HG03521 (cell line): ENCODE data around the gene PTPRM.

Source experiments
- ATAC-seq: cut with Tn5 transposase; IDR thresholded peaks from one replicate; pipeline ENCODE4 v1.9.1; 2021; ENCODE audit warnings: mild to moderate bottlenecking, moderate library complexity; ENCODE audit not compliant: unreplicated experiment

PTPRM gene

GRCh38 chr18:8367217-8367988 lies 800.3 kb downstream of the PTPRM start:
- ATAC-seq: no peak

DNA sequence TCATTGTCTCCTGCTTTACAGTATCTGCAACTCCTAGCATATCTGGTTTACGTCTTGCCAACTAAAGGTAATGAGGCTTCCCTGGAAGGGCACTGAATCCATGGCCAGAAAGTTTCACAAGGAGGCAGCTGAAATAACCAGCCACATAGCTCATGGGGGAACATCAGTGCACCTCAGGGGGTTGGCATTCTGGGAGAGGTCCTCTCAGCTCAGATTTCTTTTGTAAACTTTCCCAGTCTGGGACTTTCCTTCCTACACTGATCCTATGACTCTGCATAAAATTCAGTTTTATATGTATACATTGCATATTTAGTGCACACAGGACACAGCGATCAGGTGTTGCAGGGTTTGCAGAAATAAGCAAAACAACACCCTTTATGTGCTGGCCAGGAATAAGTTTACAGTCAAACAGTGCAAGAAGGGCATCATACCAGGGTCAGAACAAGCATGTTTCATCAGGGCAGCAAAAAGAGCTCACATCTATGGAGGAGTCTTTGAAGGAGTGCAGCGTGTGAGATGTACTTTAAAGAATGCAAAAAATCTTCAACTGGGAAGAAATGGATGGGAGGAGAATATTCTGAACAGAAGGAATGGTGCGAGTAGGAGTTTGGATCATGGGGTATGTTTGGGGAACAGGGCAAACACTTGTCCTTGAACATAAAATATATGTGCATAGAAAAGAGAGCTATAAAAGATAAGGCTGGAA lies 801.5 kb downstream of the PTPRM start:
- no peak for ATAC-seq

GRCh38 chr18:8373486-8373885 lies 806.4 kb downstream of the PTPRM start:
- no peak for ATAC-seq

- ATAC-seq: no peak
Observed at GRCh38 chr18:8374676-8375075, 807.6 kb downstream of the PTPRM start.

DNA sequence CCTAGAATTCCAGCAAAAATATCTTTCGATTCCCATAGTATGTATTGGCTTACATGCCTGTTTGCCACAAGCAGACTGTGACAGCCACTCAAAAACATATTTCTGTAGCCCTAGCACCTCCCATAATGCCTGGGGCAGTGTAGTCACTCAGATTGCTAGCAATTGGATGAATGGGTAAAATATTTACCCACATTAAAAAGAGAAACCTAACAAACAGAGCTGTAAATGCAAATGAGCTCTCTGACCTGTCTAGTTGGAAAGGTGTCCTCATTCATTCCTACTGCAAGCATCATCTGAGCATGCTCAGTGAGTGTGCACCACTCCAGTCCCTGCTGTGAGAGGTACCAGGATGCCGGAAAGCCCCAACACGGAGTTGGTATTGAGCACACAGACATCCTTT lies 808.1 kb downstream of the PTPRM start:
- ATAC-seq: no peak

DNA sequence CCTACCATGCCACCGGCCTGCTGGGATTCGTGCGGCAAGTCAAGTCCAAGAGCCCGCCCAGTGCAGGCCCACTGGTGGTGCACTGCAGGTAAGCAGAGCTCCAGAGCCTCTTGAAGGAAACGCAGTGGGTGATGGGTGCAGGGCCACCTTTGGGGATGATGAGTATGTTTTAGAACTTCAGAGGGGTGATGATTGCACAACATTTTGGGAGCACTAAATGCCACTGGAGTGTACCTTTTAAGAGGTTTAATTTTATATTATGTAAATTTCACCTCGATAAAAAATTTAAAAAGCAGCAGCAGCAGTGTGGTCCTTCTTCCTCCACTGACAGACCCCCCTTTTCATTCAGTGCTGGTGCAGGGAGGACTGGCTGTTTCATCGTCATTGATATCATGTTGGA lies 809.0 kb downstream of the PTPRM start:
- no peak for ATAC-seq

GRCh38 chr18:8379187-8379941 lies 812.2 kb downstream of the PTPRM start:
- no peak for ATAC-seq

- ATAC-seq: no peak
Observed at GRCh38 chr18:8380006-8380405, 812.9 kb downstream of the PTPRM start.

- ATAC-seq: no peak
Observed at GRCh38 chr18:8380926-8381325, 813.8 kb downstream of the PTPRM start.

- ATAC-seq: no peak
Observed at GRCh38 chr18:8381821-8382459, 814.8 kb downstream of the PTPRM start.

DNA sequence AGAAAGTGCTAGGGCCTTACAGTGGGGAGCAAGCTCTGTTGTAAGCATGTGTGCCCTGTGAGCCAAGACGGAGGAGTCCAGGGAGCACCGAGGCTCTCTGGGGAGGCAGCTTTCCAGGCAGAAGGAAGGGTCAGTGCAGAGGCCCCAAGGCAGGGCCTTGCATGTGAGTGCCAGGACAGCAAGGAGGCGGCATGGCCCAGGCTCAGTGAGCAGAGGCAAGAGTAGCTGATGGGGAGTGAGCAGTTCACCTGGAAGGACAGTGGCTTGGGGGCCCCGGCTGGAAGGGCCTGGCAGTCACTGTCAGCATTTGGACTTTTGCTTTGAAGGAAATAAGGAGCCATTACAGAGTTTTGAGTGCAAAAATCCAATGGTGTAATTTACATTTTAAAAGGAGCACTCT lies 818.3 kb downstream of the PTPRM start:
- no peak for ATAC-seq

DNA sequence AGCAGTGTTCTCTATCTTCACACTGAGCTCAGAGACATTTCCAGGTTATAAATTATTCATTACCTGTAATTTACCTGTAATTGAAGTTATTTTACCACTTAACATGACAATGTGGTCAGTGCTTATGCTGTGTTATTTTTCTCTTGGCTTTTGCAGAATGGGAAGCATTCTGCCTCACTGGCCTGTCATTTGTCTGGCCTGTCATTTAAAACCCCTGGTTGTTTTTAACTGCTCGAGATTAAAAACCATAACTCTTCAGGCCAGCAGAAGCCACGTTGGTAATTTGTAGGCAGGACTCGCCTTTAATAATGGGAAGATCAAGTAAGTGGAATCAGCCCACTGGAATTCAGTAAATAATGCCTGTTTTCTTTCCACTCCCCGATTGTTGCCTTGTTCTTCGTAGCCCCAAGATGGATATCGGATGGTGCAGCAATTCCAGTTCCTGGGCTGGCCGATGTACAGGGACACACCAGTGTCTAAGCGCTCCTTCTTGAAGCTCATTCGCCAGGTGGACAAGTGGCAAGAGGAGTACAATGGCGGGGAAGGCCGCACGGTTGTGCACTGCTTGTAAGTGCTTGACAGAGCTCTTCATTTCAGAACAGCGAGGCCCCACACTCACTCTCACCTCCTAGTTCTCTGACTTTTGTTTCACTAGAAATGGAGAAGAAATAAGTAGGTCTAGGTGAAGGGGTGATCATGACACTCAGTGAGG lies 819.7 kb downstream of the PTPRM start:
- no peak for ATAC-seq

DNA sequence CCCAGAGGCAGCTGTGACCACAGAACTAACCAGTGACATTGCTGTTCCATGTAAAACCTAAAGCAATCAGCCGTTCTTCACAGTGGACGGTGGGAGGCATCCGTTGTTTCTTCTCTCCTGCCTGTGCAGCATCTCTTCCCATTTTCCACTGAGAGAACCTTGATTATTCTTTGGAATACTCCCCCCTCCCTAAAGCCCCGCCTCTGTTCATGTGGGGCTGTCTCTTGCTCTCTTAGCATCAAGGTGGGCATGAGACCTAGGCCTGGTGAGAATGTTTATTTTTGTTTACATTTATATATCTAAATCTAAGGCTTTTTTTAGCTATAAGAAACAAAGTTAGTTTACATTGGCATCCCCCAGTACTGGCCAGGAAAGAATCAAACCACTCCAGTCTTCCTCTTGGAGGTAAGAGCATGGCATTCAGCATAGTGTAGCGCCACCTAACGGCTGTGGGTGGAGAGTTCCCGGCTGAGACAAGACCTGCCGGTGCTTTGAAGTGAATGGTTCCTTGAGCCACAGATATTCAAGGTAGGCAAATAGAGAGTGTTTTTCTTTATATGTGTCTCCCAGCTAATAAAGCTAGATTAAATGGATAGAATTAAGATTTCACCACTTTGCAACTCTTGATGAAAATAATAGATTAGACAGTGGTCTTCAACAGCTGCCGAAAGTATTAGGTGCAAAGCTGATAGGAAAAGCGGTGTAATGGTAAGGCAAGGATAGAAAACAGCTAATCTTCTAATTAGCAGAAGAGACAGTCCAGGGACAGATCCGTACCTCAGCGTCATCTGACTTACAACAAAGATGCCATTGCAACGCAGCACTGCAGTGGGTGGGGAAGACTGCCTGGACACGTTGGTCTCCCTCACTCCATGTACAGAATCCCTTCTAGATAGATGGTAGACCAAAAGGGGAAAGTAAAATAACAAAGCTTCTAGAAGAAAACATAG lies 822.5 kb downstream of the PTPRM start:
- ATAC-seq: no peak

DNA sequence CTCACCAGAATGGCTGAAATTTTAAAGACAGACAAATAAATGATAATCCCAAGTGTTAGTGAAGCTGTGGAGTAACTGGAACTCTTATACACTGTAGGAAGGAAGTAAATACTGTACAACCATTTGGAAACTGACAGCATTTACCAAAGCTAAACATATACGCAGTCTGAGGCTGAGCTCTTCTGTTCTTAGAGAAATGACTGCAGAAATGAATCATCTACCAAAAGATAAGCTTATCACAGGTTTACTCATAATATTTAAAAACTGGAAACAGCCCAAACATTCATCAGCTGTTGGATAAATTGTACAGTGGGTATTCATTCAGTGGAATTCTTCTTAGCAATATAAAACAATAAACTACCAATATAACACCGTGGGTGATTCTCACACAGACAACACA lies 824.0 kb downstream of the PTPRM start:
- no peak for ATAC-seq

DNA sequence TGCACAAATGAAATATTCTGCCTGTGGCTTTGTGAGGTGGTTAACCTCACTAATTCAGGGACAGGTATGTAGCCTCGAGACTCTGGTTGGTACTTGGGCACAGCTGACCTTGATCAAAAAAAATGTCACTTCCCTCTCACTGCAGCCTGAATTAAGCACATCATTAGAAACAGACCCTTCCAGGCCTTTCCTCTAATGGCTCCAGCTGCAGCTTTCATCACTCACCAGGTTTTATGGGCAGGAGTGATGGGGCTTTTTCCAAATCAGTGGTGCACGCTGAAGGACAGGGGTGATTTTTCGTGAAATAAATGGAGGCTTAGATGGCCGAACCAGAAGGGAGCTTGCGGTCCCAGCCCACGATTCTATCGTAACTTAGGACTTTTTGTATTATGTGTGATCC lies 829.1 kb downstream of the PTPRM start:
- ATAC-seq: no peak

- ATAC-seq: no peak
Observed at GRCh38 chr18:8397034-8397433, 829.9 kb downstream of the PTPRM start.

GRCh38 chr18:8399138-8399537 lies 832.0 kb downstream of the PTPRM start:
- ATAC-seq: no peak

- no peak for ATAC-seq
Observed at GRCh38 chr18:8400193-8400752, 833.2 kb downstream of the PTPRM start.

DNA sequence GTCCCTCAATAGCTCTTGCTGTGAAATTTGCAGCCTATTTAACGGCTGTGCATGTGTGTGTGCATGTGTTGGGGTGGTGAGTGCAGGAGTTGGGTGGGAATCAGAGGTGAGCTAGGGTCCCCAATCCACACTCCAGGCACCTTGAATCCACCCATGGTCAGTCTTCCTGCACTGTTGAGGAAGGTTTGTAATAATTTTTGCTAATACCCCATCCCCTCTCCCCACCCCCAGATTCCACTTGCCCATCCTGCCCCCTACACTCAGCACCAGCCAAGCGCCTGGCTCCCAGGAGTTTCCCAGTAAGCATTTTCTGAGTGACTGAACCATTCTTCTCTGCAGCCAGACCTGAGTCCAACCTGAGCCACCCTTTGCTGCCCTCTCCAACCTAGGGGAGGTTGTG lies 833.7 kb downstream of the PTPRM start:
- ATAC-seq: no peak
